HS-5 (cell line): ENCODE measurements around the gene TSPAN12.
"Not testable (repeated sequence)": the region's sequence is repeated elsewhere in the genome, so short reads cannot be mapped to it uniquely, and the experiment has no call there.

Source experiments
- DNase-seq: peaks from one replicate; pipeline ENCODE4 v3.0.0-alpha.2; 2012; ENCODE audit warnings: low read depth

Gene TSPAN12

DNA sequence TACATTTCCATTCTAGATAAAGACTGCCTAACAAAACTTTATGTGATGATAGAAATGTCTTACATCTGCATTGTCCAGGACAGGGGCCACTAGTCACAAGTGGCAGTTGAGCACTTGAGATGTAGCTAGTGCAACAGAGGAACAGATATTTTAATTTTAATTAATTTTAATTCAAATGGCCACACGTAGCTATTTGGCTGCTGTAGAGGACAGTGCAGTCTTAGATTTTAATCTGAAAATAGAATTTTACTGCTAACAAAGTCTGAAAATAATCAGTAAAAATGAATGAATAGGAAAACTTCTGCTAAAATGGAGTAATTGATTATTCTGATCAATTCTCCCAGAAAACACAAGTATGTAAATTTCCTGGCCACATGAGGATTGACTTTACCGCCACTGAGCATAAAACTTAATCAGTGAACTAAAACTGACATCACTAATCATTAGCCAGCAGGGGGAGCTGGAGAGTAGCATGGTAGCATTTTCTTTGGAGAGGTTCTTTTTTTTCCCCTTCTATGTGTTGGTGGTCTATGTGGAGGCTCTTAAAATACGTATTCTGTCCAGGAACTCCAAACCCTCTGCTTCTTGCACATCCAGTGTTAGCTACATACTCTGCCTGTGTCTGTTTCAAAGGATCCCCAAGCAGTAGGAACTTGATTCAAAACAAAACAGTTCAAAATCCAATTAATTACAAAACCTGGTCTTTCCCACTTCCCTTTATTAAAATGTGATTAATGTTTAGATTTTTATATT, 52.1 kb downstream of the TSPAN12 start:
- DNase-seq, result peak; percentile 14

DNA sequence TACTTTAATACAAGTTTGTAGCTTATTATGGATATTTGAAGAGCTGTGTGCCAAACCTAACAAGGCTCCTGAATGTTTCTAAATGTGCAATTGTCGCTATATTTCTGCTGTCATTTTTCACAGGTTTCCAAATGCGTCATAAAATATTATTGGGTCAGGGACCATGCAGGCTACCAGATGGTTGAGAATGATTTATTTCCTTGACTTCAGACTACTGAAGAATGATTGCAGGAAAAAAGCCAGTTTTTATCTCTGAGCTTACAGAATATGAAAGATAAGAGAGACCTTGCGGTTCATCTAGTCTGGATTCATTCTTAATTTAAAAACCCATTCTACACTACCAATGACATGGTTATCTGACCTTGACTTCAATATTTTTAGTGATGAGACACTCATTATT, 55.2 kb downstream of the TSPAN12 start:
- no peak for DNase-seq

GRCh38 chr7:120799813-120800475, 58.0 kb downstream of the TSPAN12 start:
- no peak for DNase-seq

GRCh38 chr7:120799147-120799546, 58.8 kb downstream of the TSPAN12 start:
- DNase-seq, result no peak

GRCh38 chr7:120797026-120797645, 60.8 kb downstream of the TSPAN12 start:
- no peak for DNase-seq

DNA sequence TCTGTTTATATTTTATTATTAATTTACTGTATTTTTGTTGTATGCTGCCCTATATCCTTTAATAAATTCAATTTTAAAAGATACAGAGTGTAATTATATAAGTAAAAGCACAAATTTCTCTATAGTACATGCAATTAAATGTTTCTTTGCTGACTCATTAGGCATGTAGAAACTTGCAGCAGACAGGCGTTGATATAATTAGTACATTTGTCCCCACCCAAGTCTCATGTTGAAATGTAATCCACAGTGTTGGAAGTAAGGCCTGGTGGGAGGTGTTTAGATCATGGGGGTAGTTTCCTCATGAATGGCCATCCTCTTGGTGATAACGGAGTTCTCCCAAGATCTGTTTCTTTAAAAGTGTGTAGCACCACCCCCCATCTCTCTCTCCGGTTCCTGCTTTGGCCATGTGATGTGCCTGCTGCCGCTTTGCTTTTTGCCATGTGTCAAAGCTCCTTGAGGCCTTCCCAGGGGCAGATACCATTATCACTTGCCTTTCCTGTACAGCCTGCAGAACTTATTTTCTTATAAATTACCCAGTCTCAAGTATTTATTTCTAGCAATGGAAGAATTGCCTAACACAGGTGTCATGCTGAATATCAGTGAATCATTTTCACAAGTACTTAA, 63.7 kb downstream of the TSPAN12 start:
- no peak for DNase-seq

DNA sequence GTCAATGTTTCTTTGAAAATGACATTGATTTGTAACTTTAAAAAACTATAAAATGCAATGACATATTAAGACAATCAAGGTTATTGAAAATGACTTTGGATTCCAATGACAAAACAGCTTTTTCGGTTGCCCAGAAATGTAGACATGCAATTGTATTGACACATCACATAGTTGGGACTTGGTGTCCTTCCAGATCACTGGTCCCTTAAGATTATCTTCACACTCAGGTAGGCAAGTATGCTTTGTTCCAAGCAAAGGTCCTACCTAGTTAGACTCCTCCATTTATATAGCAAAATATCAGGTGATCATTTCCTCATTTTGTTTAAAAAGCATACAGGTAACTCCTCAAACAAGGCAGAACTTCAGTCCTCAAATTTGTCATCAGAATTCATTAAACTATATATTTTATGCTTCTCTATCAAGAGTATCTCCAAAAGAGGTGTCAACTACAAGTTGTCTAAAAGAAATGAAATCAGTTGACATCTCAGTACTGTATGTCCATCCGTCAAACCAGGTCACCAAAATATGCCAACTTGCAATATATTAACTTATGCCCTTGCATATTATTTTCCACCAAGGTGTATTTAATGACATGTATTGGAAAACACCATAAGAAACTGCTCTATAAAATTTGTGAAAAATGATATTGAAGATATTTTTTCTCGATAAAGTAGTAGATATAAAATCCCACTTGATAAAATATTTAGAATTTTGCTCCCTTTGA, 64.6 kb downstream of the TSPAN12 start:
- DNase-seq, result no peak

GRCh38 chr7:120792861-120793130, 65.1 kb downstream of the TSPAN12 start:
- no peak for DNase-seq

- DNase-seq, result no peak
Measured at GRCh38 chr7:120792091-120792860, 65.7 kb downstream of the TSPAN12 start.

DNA sequence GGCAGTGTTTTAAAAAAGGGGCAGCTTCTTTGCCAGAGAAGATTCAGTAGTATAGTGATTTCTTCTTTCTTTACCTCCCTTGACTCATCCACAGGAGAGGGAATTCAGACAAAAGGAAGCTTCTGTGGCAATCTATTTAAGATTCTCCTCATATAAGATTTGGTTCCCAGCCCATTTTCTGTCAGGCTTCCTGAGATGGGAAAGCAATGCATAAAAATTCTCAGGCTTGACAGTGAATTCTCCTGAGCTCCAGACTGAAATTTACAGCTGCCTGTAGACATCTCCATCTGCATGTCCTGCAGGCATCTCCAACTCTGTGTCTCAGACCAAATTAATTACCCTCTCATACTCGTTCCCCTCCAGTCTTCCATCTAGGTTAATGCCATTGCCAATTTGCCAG, 72.8 kb downstream of the TSPAN12 start:
- DNase-seq, result no peak

DNA sequence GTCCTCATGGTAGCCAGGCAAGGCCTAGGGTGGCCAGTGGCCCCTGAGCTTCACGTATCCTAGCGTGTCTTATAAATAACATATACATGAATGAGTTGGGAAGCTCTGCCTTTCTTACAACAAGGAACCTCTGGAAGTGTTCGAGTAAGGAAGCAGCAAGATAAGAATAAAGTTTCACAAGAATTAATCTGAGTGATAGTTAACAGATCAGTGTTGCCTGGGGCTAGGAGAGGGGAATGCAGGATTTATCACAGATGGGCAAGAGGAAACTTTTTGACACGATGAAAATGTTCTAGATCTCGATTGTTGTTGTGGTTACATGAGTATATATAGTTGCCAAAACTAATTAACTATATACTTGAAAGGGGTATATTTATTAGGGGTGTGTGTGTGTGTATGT, 74.2 kb downstream of the TSPAN12 start:
- DNase-seq, result no peak

GRCh38 chr7:120783273-120783672, 74.7 kb downstream of the TSPAN12 start:
- no peak for DNase-seq

DNA sequence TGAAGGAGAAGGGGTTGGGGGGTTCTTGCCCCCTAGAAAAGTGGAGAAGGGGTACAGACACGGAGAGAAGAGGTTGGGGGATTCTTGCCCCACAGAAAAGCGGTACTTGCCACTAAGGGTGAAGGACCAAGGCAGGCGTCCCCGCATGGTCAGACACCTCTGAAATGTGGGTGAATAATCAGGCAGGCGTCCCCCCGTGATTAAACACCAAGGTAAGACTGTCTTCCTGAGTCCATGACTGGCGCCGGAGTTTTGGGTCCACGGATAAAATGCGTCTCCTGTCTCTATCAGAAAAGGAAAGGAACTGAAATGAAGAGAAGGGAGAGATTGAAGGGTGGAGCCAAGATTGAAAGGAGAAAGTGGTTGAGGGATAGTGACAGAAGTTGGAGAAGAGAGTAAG, 76.0 kb downstream of the TSPAN12 start:
- not testable (repeated sequence) for DNase-seq

DNA sequence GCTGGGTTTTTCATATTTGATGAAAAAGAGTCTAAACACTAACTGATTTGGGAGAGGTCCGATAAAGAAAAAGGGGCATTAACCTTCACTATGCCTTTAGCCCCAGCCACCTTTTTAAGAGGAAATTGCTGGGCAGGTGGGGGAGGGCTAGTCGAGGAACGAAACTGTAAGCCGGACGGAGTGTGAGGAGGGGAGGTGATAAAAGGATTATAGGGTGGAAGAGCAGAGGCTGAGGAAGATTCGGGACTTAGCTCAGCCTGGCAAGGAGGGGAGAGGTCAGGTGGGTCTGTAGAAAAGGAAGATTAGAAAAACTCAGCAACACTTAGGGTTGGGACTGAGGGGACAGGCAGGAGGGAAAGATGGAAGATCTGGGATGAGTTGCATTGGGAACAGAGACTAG, 77.0 kb downstream of the TSPAN12 start:
- no peak for DNase-seq

GRCh38 chr7:120780451-120780850, 77.5 kb downstream of the TSPAN12 start:
- DNase-seq, result not testable (repeated sequence)

DNA sequence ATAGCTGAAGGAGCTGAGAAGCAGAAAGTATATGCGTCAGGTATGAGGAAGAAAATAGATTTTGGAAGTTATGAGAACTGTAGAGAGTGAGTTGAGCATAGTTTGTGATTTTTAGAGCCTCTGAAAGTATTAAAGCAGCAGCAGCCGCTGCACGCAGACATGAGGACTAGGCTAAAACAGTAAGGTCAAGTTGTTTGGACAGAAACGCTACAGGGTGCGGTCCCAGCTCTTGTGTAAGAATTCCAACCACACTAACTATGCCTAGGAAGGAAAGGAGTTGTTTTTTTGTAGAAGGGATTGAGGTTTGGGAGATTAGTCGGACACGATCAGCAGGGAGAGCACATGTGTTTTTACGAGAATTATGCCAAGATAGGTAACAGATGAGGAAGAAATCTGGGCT, 78.9 kb downstream of the TSPAN12 start:
- not testable (repeated sequence) for DNase-seq

DNA sequence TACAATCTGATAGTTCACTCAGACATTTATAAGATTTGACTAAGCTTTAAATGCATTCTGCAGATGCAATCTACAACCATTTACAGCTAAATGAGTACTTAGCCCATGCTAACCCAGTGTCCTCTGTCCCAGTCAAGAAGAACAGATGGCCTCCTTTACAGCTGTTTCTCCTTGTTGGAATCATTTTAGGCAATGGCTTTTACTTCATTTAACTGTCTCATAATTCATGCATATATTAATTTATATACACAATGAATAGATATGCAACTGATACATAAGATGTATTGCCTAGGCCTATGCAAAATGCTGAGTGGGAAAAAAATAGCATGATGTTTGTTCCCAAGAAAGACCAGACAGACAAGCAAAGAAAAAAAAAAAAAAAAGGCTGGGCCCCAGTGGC, 82.2 kb downstream of the TSPAN12 start:
- DNase-seq, result no peak

- DNase-seq, result no peak
Measured at GRCh38 chr7:120774481-120774880, 83.5 kb downstream of the TSPAN12 start.

DNA sequence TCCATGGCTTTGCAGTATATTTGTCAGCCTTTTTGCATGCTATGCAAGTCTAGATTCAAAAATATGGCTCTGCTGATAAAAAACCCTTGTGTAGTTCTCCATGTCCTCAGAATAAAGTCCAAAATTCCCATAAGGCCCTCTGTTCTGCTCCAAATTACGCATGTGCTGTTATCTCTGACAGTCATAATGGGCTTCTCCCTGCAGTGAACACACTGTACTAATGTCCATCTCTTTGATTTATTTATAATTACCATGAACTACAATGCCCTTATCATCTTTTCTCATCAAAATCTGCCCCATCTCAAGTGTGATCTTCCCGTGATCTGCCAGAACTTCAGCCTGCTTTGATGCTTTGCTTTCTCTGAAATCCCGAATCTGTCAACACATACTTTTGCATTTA, 87.7 kb downstream of the TSPAN12 start:
- no peak for DNase-seq

GRCh38 chr7:120760851-120761250, 97.1 kb downstream of the TSPAN12 start:
- DNase-seq, result no peak

- DNase-seq, result no peak
Measured at GRCh38 chr7:120760050-120760449, 97.9 kb downstream of the TSPAN12 start.

- no peak for DNase-seq
Measured at GRCh38 chr7:120743128-120743527, 114.8 kb downstream of the TSPAN12 start.
